ENCODE measurements around the gene RSAD1.

Gene RSAD1

DNA sequence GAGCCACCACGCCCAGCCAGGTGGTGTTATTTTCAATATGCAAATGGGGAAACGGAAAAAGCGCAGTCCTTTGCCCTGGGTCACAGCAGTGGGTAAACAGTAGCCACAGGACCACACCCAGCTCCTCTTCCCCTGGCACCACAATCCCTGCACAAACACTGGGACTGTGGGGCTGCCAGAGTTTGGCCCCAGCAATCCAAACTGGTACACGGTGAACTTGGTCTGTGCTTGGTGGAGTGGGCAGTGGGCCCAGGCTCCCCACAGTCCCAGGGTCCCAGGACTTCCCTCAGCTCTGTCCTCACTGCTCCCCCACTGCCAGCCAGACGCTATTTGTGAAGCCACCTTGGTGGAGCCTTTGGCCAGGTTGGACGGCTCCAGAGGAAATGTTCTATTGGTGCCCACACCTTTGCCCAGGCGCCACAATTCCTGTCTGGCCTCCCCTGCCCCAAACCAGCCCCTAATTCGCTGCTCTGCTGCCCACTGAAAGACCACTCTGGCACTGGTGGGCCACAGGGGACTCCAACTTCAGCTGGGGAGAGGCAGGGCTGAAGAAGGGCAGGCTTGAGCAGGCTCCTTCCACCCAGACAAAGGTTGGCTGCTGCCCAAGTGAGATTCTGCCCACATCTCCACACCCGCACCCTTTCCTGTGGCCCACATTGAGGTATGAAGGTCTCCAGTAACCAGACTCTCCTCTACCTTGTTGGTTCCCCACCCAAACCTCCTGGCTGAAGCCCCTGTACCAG is 12.1 kb upstream of the RSAD1 start:
- ChIA-PET POLR2A (interaction anchor here (0.9 kb wide), 1 partner anchor 85 kb away, joined by 3 read pairs; no protein-coding TSS in a partner anchor), CTCF (interaction anchor here (1.5 kb wide), 1 partner anchor 13 kb away, joined by 6 read pairs; the partner anchor contains the start of gene RSAD1)
- no peaks in the 10 kb centered on the region for H3K4me1 ChIP-seq (ENCODE audit: control insufficient read depth, insufficient read depth, low read length)
- H3K9me3 ChIP-seq (ENCODE audit: control insufficient read depth, insufficient read depth, low read depth, low read length), result no peaks in the 10 kb centered on the region
- peaks cover 0 to 34% of the 10 kb centered on the region in 2 experiments; a peak in 1 of 3 replicates for H3K36me3 ChIP-seq (ENCODE audit: control insufficient read depth in 2 of 2, insufficient read depth in 1 of 2, low read length in 2 of 2)
- TF ChIP-seq EGR2 (tag by site-specific recombination; IDR thresholded peaks at IDR 0.05; ENCODE audit: low read depth) (peak; percentile 57; the same call in 1 of the 2 replicates), ZFHX2 (tag by site-specific recombination; conservative IDR thresholded peaks at IDR 0.05) (peak; percentile 33; the same call in 1 of the 2 replicates), ZNF629 (tag by site-specific recombination; IDR thresholded peaks at IDR 0.05) (no peak), KLF1 (tag by site-specific recombination; IDR thresholded peaks at IDR 0.05) (peak; percentile 50; the same call in 1 of the 2 replicates)
- H3K4me3 ChIP-seq (ENCODE audit: low read depth, low read length), result no peak overlapping the region
- H3K27ac ChIP-seq (ENCODE audit: extremely low read depth, low read depth, low read length), result no peak overlapping the region

GRCh38 chr17:50467114-50467854 is 11.4 kb upstream of the RSAD1 start:
- Histone ChIP-seq H3K4me3 (ENCODE audit: low read depth, low read length) (no peak overlapping the region), H3K9me3 (ENCODE audit: control insufficient read depth, insufficient read depth, low read depth, low read length) (no peaks in the 10 kb centered on the region), H3K4me1 (ENCODE audit: control insufficient read depth, insufficient read depth, low read length) (no peaks in the 10 kb centered on the region), H3K27ac (ENCODE audit: extremely low read depth, low read depth, low read length) (no peak overlapping the region), H3K36me3 (ENCODE audit: control insufficient read depth in 2 of 2, insufficient read depth in 1 of 2, low read length in 2 of 2) (peaks cover 0 to 31% of the 10 kb centered on the region in 2 experiments; a peak in 1 of 3 replicates)
- ChIA-PET CTCF (interaction anchor here (0.7 to 1.7 kb wide), 3 partner anchors 10 to 105 kb away, joined by 4 to 9 read pairs (median 6); partner anchors contain the start of gene RSAD1), POLR2A (no interaction called here)
- peak; percentile 73; the same call in 1 of the 2 replicates for TF ChIP-seq GLIS1 (tag by site-specific recombination; IDR thresholded peaks at IDR 0.05)
- no peak for TF ChIP-seq ZNF24 (tag by site-specific recombination; IDR thresholded peaks at IDR 0.05)
- TF ChIP-seq ZNF157 (tag by site-specific recombination; IDR thresholded peaks at IDR 0.05), result no peak
- TF ChIP-seq ZIC2 (tag by site-specific recombination; IDR thresholded peaks at IDR 0.05), result peak; percentile 45; the same call in 1 of the 2 replicates

DNA sequence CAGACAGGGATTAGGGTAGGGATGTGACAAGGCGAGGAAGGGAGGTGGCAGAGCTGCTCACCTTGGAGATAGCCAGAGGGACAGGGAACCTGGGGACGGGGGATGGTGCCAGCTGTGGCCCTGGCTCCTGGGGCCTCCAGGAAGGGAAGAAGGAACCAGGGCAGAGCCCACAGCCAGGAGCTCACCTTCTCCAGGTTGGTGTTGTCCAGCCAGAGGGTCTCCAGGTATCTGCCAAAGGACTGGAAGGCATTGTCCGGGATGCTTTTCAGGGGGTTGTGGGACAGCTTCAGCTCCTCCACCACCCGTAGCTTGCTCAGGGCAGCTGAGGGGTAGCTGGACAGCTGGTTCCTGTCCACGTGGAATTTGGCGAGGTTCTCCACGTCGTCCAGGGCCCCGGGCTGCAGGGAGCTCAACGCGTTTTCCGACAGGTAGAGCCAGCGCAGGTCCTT is 10.8 kb upstream of the RSAD1 start:
- Histone ChIP-seq H3K4me1 (ENCODE audit: control insufficient read depth, insufficient read depth, low read length) (no peaks in the 10 kb centered on the region), H3K36me3 (ENCODE audit: control insufficient read depth in 2 of 2, insufficient read depth in 1 of 2, low read length in 2 of 2) (peaks cover 0 to 25% of the 10 kb centered on the region in 2 experiments; a peak in 1 of 3 replicates), H3K4me3 (ENCODE audit: low read depth, low read length) (no peak overlapping the region), H3K9me3 (ENCODE audit: control insufficient read depth, insufficient read depth, low read depth, low read length) (no peaks in the 10 kb centered on the region), H3K27ac (ENCODE audit: extremely low read depth, low read depth, low read length) (no peak overlapping the region)
- ChIA-PET CTCF (interaction anchor here (0.7 to 1.7 kb wide), 3 partner anchors 9 to 106 kb away, joined by 4 to 9 read pairs (median 6); partner anchors contain the start of gene RSAD1), POLR2A (no interaction called here)
- TF ChIP-seq AEBP2 (tag by site-specific recombination; IDR thresholded peaks at IDR 0.05; ENCODE audit: borderline replicate concordance), result no peak
- no peak for TF ChIP-seq ZNF558 (tag by site-specific recombination; IDR thresholded peaks at IDR 0.05)
- no peak for TF ChIP-seq ZNF426 (tag by site-specific recombination; IDR thresholded peaks at IDR 0.05)
- TF ChIP-seq ZNF302 (tag by site-specific recombination; IDR thresholded peaks at IDR 0.05; ENCODE audit: low read depth), result no peak
- TF ChIP-seq ZNF629 (tag by site-specific recombination; IDR thresholded peaks at IDR 0.05), result no peak
- no peak for TF ChIP-seq ZNF596 (tag by site-specific recombination; IDR thresholded peaks at IDR 0.05)
- TF ChIP-seq ZNF221 (tag by site-specific recombination; IDR thresholded peaks at IDR 0.05; ENCODE audit: borderline replicate concordance), result no peak
- no peak for TF ChIP-seq ZNF169 (tag by site-specific recombination; IDR thresholded peaks at IDR 0.05)
- no peak for TF ChIP-seq MYNN (tag by site-specific recombination; IDR thresholded peaks at IDR 0.05; ENCODE audit: borderline replicate concordance)
- TF ChIP-seq GLIS2 (tag by site-specific recombination; IDR thresholded peaks at IDR 0.05), result no peak
- TF ChIP-seq, protein P1, sequence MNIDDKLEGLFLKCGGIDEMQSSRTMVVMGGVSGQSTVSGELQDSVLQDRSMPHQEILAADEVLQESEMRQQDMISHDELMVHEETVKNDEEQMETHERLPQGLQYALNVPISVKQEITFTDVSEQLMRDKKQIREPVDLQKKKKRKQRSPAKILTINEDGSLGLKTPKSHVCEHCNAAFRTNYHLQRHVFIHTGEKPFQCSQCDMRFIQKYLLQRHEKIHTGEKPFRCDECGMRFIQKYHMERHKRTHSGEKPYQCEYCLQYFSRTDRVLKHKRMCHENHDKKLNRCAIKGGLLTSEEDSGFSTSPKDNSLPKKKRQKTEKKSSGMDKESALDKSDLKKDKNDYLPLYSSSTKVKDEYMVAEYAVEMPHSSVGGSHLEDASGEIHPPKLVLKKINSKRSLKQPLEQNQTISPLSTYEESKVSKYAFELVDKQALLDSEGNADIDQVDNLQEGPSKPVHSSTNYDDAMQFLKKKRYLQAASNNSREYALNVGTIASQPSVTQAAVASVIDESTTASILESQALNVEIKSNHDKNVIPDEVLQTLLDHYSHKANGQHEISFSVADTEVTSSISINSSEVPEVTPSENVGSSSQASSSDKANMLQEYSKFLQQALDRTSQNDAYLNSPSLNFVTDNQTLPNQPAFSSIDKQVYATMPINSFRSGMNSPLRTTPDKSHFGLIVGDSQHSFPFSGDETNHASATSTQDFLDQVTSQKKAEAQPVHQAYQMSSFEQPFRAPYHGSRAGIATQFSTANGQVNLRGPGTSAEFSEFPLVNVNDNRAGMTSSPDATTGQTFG (tag by site-specific recombination; IDR thresholded peaks at IDR 0.05; ENCODE audit: borderline replicate concordance), result no peak
- no peak for TF ChIP-seq ZBTB49 (tag by site-specific recombination; IDR thresholded peaks at IDR 0.05; ENCODE audit: low read depth)
- TF ChIP-seq BCL11B (tag by site-specific recombination; IDR thresholded peaks at IDR 0.05; ENCODE audit: low read depth), result no peak
- TF ChIP-seq ZNF175 (tag by site-specific recombination; IDR thresholded peaks at IDR 0.05), result no peak
- TF ChIP-seq ZNF521 (tag by site-specific recombination; IDR thresholded peaks at IDR 0.05), result no peak
